Astrocyte (in vitro differentiated cells and primary cell): ENCODE results near the gene ZNF18. TPM values are rescaled to one million over a fixed set of nuclear protein-coding genes. Genes with fewer than 3 reads are reported as not detected.

Experiments
- DNase-seq: peaks from one replicate; pipeline ENCODE4 v3.0.0-alpha.2; 2010; ENCODE audit warnings: low read depth
- FAIRE-seq: peaks from 2 replicates; lab custom pipeline; 2011; peaks lifted over from hg19 to GRCh38; lab: Jason Lieb, UNC
- H2AFZ ChIP-seq: 2 replicates; pipeline ENCODE4 v1.6.0; 2012; ENCODE audit warnings: low read depth, low read length, inconsistent platforms
- H3K27ac ChIP-seq: 2 replicates; pipeline ENCODE4 v1.5.1; 2011; ENCODE audit warnings: low read depth, low read length, inconsistent platforms
- H3K27me3 ChIP-seq: 2 replicates; pipeline ENCODE4 v1.6.0; 2011; ENCODE audit warnings: low read length, inconsistent platforms; ENCODE audit not compliant: insufficient read depth
- H3K36me3 ChIP-seq: 2 replicates; pipeline ENCODE4 v1.5.1; 2011; ENCODE audit warnings: low read length, inconsistent platforms; ENCODE audit not compliant: insufficient read depth
- H3K4me1 ChIP-seq: 2 replicates; pipeline ENCODE4 v1.5.1; 2011; ENCODE audit warnings: low read length, inconsistent platforms; ENCODE audit not compliant: insufficient read depth
- H3K4me2 ChIP-seq: 2 replicates; pipeline ENCODE4 v1.6.0; 2012; ENCODE audit warnings: low read length, inconsistent platforms
- H3K4me3 ChIP-seq: 2 replicates; pipeline ENCODE4 v1.5.1; 2011; ENCODE audit warnings: low read depth, mild to moderate bottlenecking, low read length, inconsistent platforms; ENCODE audit not compliant: insufficient read depth
- H3K79me2 ChIP-seq: 2 replicates; pipeline ENCODE4 v1.6.0; 2012; ENCODE audit warnings: mild to moderate bottlenecking, low read length, inconsistent platforms; ENCODE audit not compliant: insufficient read depth
- H3K9ac ChIP-seq: 2 replicates; pipeline ENCODE4 v1.6.0; 2012; ENCODE audit warnings: mild to moderate bottlenecking, low read length, inconsistent platforms
- H3K9me3 ChIP-seq: 2 replicates; pipeline ENCODE4 v1.5.1; 2012; ENCODE audit warnings: low read depth, mild to moderate bottlenecking, low read length, inconsistent platforms; ENCODE audit not compliant: insufficient read depth
- H4K20me1 ChIP-seq: 2 replicates; pipeline ENCODE4 v1.6.0; 2012; ENCODE audit warnings: low read length, inconsistent platforms; ENCODE audit not compliant: insufficient read depth
- H3K27ac Mint-ChIP-seq: one replicate; pipeline ENCODE4 v1.8.0; 2021; ENCODE audit warnings: mild to moderate bottlenecking, mixed read lengths; ENCODE audit not compliant: unreplicated experiment
- H3K27me3 Mint-ChIP-seq: one replicate; pipeline ENCODE4 v1.8.0; 2021; ENCODE audit warnings: low read depth, mixed read lengths; ENCODE audit not compliant: unreplicated experiment
- H3K36me3 Mint-ChIP-seq: one replicate; pipeline ENCODE4 v1.8.0; 2021; ENCODE audit warnings: low read depth, mixed read lengths; ENCODE audit not compliant: unreplicated experiment
- H3K4me1 Mint-ChIP-seq: one replicate; pipeline ENCODE4 v1.8.0; 2021; ENCODE audit warnings: low read depth, mixed read lengths; ENCODE audit not compliant: unreplicated experiment
- H3K4me3 Mint-ChIP-seq: one replicate; pipeline ENCODE4 v1.8.0; 2021; ENCODE audit warnings: mild to moderate bottlenecking, moderate library complexity, mixed read lengths; ENCODE audit not compliant: unreplicated experiment
- H3K9me3 Mint-ChIP-seq: one replicate; pipeline ENCODE4 v1.8.0; 2021; ENCODE audit warnings: mild to moderate bottlenecking, mixed read lengths; ENCODE audit not compliant: unreplicated experiment
- CTCF ChIP-seq: IDR thresholded peaks from 2 replicates; pipeline ENCODE4 v1.5.1; 2011; ENCODE audit warnings: low read depth, mild to moderate bottlenecking, inconsistent platforms, low read length, moderate library complexity; ENCODE audit not compliant: insufficient read depth
- EZH2 ChIP-seq: IDR thresholded peaks from 2 replicates; pipeline ENCODE4 v1.6.1; 2012; ENCODE audit warnings: mild to moderate bottlenecking, low read length, inconsistent platforms; ENCODE audit not compliant: insufficient read depth
- total RNA-seq: library from RNA; stranded (reverse); gene quantifications from 2 replicates; pipeline ENCODE4 v1.2.1, GENCODE V29; 2021

ZNF18 gene
- total RNA-seq, 1 donor from 2014 or later: 8.3 TPM

- Mint-ChIP-seq H3K27ac (peak overlapping the region; percentile 88), H3K9me3 (no peaks in the 10 kb centered on the region), H3K36me3 (peaks cover 6% of the 10 kb centered on the region), H3K4me3 (peak overlapping the region; percentile 91), H3K4me1 (no peaks in the 10 kb centered on the region), H3K27me3 (no peaks in the 10 kb centered on the region)
- Histone ChIP-seq H3K79me2 (peaks cover 13% of the 10 kb centered on the region), H2AFZ (peak overlapping the region; percentile 93), H3K27ac (peak overlapping the region; percentile 79), H3K4me1 (peaks cover 3% of the 10 kb centered on the region), H3K27me3 (no peaks in the 10 kb centered on the region), H3K4me2 (peak overlapping the region; percentile 97), H3K9ac (peak overlapping the region; percentile 93), H4K20me1 (no peaks in the 10 kb centered on the region), H3K4me3 (peak overlapping the region; percentile 92), H3K36me3 (no peaks in the 10 kb centered on the region), H3K9me3 (no peaks in the 10 kb centered on the region)
- no peak for FAIRE-seq
- peak; percentile 34 for DNase-seq
- TF ChIP-seq EZH2: no peak
- no peak for TF ChIP-seq CTCF
Measured at GRCh38 chr17:11996722-11997146, 541 bp downstream of the ZNF18 start.

GRCh38 chr17:11991461-11991860, 5.8 kb downstream of the ZNF18 start:
- no peaks in the 10 kb centered on the region for H3K9me3 ChIP-seq
- H3K27me3 ChIP-seq: no peaks in the 10 kb centered on the region
- Mint-ChIP-seq H3K27ac (no peak overlapping the region), H3K27me3 (no peaks in the 10 kb centered on the region), H3K4me3 (no peak overlapping the region), H3K4me1 (no peaks in the 10 kb centered on the region), H3K36me3 (peaks cover 6% of the 10 kb centered on the region), H3K9me3 (no peaks in the 10 kb centered on the region)
- H3K27ac ChIP-seq: no peak overlapping the region
- TF ChIP-seq CTCF (no peak), EZH2 (no peak)
- no peak overlapping the region for H3K4me2 ChIP-seq
- DNase-seq: no peak
- H2AFZ ChIP-seq: no peak overlapping the region
- H3K36me3 ChIP-seq: peaks cover 6% of the 10 kb centered on the region
- FAIRE-seq: no peak
- no peaks in the 10 kb centered on the region for H3K4me1 ChIP-seq
- peaks cover 8% of the 10 kb centered on the region for H3K79me2 ChIP-seq
- no peak overlapping the region for H3K4me3 ChIP-seq
- peaks cover 12% of the 10 kb centered on the region for H4K20me1 ChIP-seq
- no peak overlapping the region for H3K9ac ChIP-seq

- DNase-seq: no peak
- Histone ChIP-seq H3K36me3 (peaks cover 6% of the 10 kb centered on the region), H4K20me1 (peaks cover 18% of the 10 kb centered on the region), H3K27me3 (no peaks in the 10 kb centered on the region), H3K4me3 (no peak overlapping the region), H3K9ac (no peak overlapping the region), H3K4me1 (no peaks in the 10 kb centered on the region), H3K9me3 (no peaks in the 10 kb centered on the region), H3K79me2 (no peaks in the 10 kb centered on the region), H2AFZ (no peak overlapping the region), H3K4me2 (no peak overlapping the region), H3K27ac (no peak overlapping the region)
- H3K9me3 Mint-ChIP-seq: no peaks in the 10 kb centered on the region
- peaks cover 6% of the 10 kb centered on the region for H3K36me3 Mint-ChIP-seq
- no peak overlapping the region for H3K27ac Mint-ChIP-seq
- H3K4me3 Mint-ChIP-seq: no peak overlapping the region
- no peak for TF ChIP-seq EZH2
- TF ChIP-seq CTCF: no peak
- H3K27me3 Mint-ChIP-seq: no peaks in the 10 kb centered on the region
- no peak for FAIRE-seq
- no peaks in the 10 kb centered on the region for H3K4me1 Mint-ChIP-seq
Measured at GRCh38 chr17:11990363-11990983, 6.8 kb downstream of the ZNF18 start.
